Ishikawa (cell line): ENCODE results near the gene MTSS2.

Experiments used
- CEBPB ChIP-seq: IDR thresholded peaks from 2 replicates; pipeline ENCODE4 v1.6.1; 2012
- CREB1 ChIP-seq: IDR thresholded peaks from 2 replicates; pipeline ENCODE4 v1.6.1; 2012; ENCODE audit warnings: low read depth
- EGR1 ChIP-seq: IDR thresholded peaks from 2 replicates; pipeline ENCODE4 v1.6.1; 2012
- EP300 ChIP-seq: IDR thresholded peaks from 2 replicates; pipeline ENCODE4 v1.6.1; 2012; ENCODE audit warnings: borderline replicate concordance
- FOXM1 ChIP-seq: IDR thresholded peaks from 2 replicates; pipeline ENCODE4 v1.6.1; 2012; ENCODE audit warnings: low read depth, borderline replicate concordance
- MAX ChIP-seq: IDR thresholded peaks from 2 replicates; pipeline ENCODE4 v1.6.1; 2012
- NFIC ChIP-seq: IDR thresholded peaks from 2 replicates; pipeline ENCODE4 v1.6.1; 2012
- RAD21 ChIP-seq: IDR thresholded peaks from 2 replicates; pipeline ENCODE4 v1.6.1; 2012; ENCODE audit warnings: low read depth
- REST ChIP-seq: IDR thresholded peaks from 2 replicates; pipeline ENCODE4 v1.6.1; 2012; ENCODE audit warnings: low read depth, mild to moderate bottlenecking
- TAF1 ChIP-seq: IDR thresholded peaks from 2 replicates; pipeline ENCODE4 v1.6.1; 2012; ENCODE audit warnings: low read depth, mild to moderate bottlenecking
- TCF12 ChIP-seq: IDR thresholded peaks from 2 replicates; pipeline ENCODE4 v1.6.1; 2012; ENCODE audit warnings: low read depth
- TEAD4 ChIP-seq: IDR thresholded peaks from 2 replicates; pipeline ENCODE4 v1.6.1; 2012
- USF1 ChIP-seq: IDR thresholded peaks from 2 replicates; pipeline ENCODE4 v1.6.1; 2012
- YY1 ChIP-seq: IDR thresholded peaks from 2 replicates; pipeline ENCODE4 v1.6.1; 2012; ENCODE audit warnings: low read depth
- ZBTB7A ChIP-seq: IDR thresholded peaks from 2 replicates; pipeline ENCODE4 v1.6.1; 2012; ENCODE audit warnings: low read depth

MTSS2 gene

GRCh38 chr16:70701036-70701435 lies 15.2 kb upstream of the MTSS2 start:
- TF ChIP-seq TEAD4 (no peak), MAX (no peak), USF1 (no peak), CEBPB (no peak), REST (no peak), YY1 (no peak), TAF1 (no peak), ZBTB7A (no peak), EGR1 (no peak)

GRCh38 chr16:70700101-70701020 lies 14.5 kb upstream of the MTSS2 start:
- TF ChIP-seq REST, result no peak
- no peak for TF ChIP-seq MAX
- no peak for TF ChIP-seq TEAD4
- TF ChIP-seq TAF1, result no peak
- TF ChIP-seq ZBTB7A, result no peak
- TF ChIP-seq YY1, result no peak
- TF ChIP-seq EP300, result no peak
- no peak for TF ChIP-seq TCF12
- no peak for TF ChIP-seq CREB1
- no peak for TF ChIP-seq CEBPB
- TF ChIP-seq EGR1, result no peak
- no peak for TF ChIP-seq USF1

- TF ChIP-seq MAX, result no peak
- no peak for TF ChIP-seq TAF1
- TF ChIP-seq REST, result no peak
- TF ChIP-seq TEAD4, result no peak
- no peak for TF ChIP-seq YY1
- no peak for TF ChIP-seq FOXM1
Measured at GRCh38 chr16:70699696-70700095, 13.8 kb upstream of the MTSS2 start.

- TF ChIP-seq YY1 (no peak), TEAD4 (no peak)
Measured at GRCh38 chr16:70698901-70699300, 13.0 kb upstream of the MTSS2 start.

GRCh38 chr16:70697594-70698170 lies 11.8 kb upstream of the MTSS2 start:
- no peak for TF ChIP-seq FOXM1
- TF ChIP-seq NFIC, result no peak
- no peak for TF ChIP-seq EGR1
- no peak for TF ChIP-seq USF1
- TF ChIP-seq RAD21, result no peak
